Endothelial cell of umbilical vein (primary cell): ENCODE measurements around the gene CNTN5. TPM values are rescaled to one million over a fixed set of nuclear protein-coding genes. Genes with fewer than 3 reads are reported as not detected.

ENCODE experiments used
- BruUV-seq: library from RNA; stranded (reverse); fragments of 400-500 nt; replicated peaks from 2 replicates; lab custom pipeline; 2021; lab: Mats Ljungman, UMichigan
- CTCF ChIA-PET: fragments of 300-600, 350-600 bp; sonication (Branson Sonifier 250); formaldehyde crosslinking; loops from one replicate; lab custom pipeline; 2021; ENCODE audit warnings: antibody characterized with exemption, inconsistent platforms; lab: Charles Lee
- POLR2A ChIA-PET: fragments of 300-600, 350-600 bp; sonication (Branson Sonifier 250); formaldehyde crosslinking; loops from one replicate; lab custom pipeline; 2021; ENCODE audit warnings: antibody characterized with exemption, inconsistent platforms; lab: Charles Lee
- DNase-seq: peaks from one replicate; pipeline ENCODE4 v3.0.0-alpha.2; 2011; ENCODE audit warnings: low read depth, low spot score
- FAIRE-seq: peaks from 2 replicates; lab custom pipeline; 2011; peaks lifted over from hg19 to GRCh38; lab: Jason Lieb, UNC
- H2AFZ ChIP-seq: 2 replicates; pipeline ENCODE4 v1.6.0; 2012; ENCODE audit warnings: low read depth, low read length, control low read depth, inconsistent platforms
- H3K27ac ChIP-seq: 2 replicates; pipeline ENCODE4 v1.5.1; 2011; ENCODE audit warnings: low read depth, mild to moderate bottlenecking, control low read depth, low read length, moderate library complexity; ENCODE audit not compliant: insufficient read depth
- H3K27me3 ChIP-seq, 2 experiments: 2 replicates each; pipeline versions ENCODE4 v1.6.0 to v1.6.1; 2011; ENCODE audit warnings: low read length in 2 of 2, mixed read lengths in 1 of 2; ENCODE audit not compliant: control insufficient read depth in 2 of 2, insufficient read depth in 2 of 2
- H3K36me3 ChIP-seq, 2 experiments: 2 replicates in 1 of 2; 3 replicates in 1 of 2; pipeline ENCODE4 v1.5.1; 2011; ENCODE audit warnings: low read length in 2 of 2, mild to moderate bottlenecking in 1 of 2, moderate library complexity in 1 of 2; ENCODE audit not compliant: control insufficient read depth in 2 of 2, insufficient read depth in 2 of 2; ENCODE audit errors: extremely low read depth in 1 of 2
- H3K4me1 ChIP-seq: 3 replicates; pipeline ENCODE4 v1.5.1; 2011; ENCODE audit warnings: mild to moderate bottlenecking, low read length; ENCODE audit not compliant: control insufficient read depth, insufficient read depth; ENCODE audit errors: extremely low read depth
- H3K4me2 ChIP-seq: 2 replicates; pipeline ENCODE4 v1.6.1; 2011; ENCODE audit warnings: low read length, control low read depth, mixed read lengths; ENCODE audit not compliant: insufficient read depth
- H3K4me3 ChIP-seq, 3 experiments: fragments of 200-600 bp in 1 of 3; sonication (generic), shearing (Covaris generic) in 1 of 3; replicated peaks in 1 of 3; 2 replicates each; pipeline ENCODE4 v1.5.1; 2011 to 2016; ENCODE audit warnings: control low read depth in 3 of 3, low read length in 3 of 3, mild to moderate bottlenecking in 2 of 3, inconsistent platforms in 1 of 3, low read depth in 1 of 3, moderate library complexity in 1 of 3; ENCODE audit not compliant: insufficient read depth in 1 of 3
- H3K79me2 ChIP-seq: 2 replicates; pipeline ENCODE4 v1.6.0; 2012; ENCODE audit warnings: low read length, inconsistent platforms; ENCODE audit not compliant: control insufficient read depth, insufficient read depth
- H3K9ac ChIP-seq: replicated peaks from 2 replicates; pipeline ENCODE3; 2011; ENCODE audit warnings: low read length, control low read depth; ENCODE audit not compliant: insufficient read depth; ENCODE audit errors: extremely low read depth
- H3K9me1 ChIP-seq: replicated peaks from 3 replicates; pipeline ENCODE4 v1.6.0; 2011; ENCODE audit warnings: mild to moderate bottlenecking, low read length; ENCODE audit not compliant: control insufficient read depth, insufficient read depth; ENCODE audit errors: extremely low read depth
- H3K9me3 ChIP-seq: replicated peaks from 2 replicates; pipeline ENCODE4 v1.5.1; 2012; ENCODE audit warnings: low read length, inconsistent platforms; ENCODE audit not compliant: control insufficient read depth, insufficient read depth
- H4K20me1 ChIP-seq: replicated peaks from 2 replicates; pipeline ENCODE3; 2011; ENCODE audit warnings: mild to moderate bottlenecking, low read length; ENCODE audit not compliant: control insufficient read depth, insufficient read depth; ENCODE audit errors: extremely low read depth
- CTCF ChIP-seq, 2 donors: IDR thresholded peaks; 1 replicate in 1 of 2; 2 replicates in 1 of 2; pipeline ENCODE4 v1.5.1; 2011; ENCODE audit warnings: low read length in 2 of 2, mild to moderate bottlenecking in 2 of 2, moderate library complexity in 2 of 2, control low read depth in 1 of 2, inconsistent platforms in 1 of 2, low read depth in 1 of 2; ENCODE audit not compliant: insufficient read depth in 1 of 2; ENCODE audit errors: extremely low read depth in 1 of 2
- EZH2 ChIP-seq: IDR thresholded peaks from 2 replicates; pipeline ENCODE4 v1.6.1; 2012; ENCODE audit warnings: borderline replicate concordance, low read depth, mild to moderate bottlenecking, moderate library complexity, low read length, inconsistent platforms; ENCODE audit not compliant: severe bottlenecking
- FOS ChIP-seq: IDR thresholded peaks from 2 replicates; pipeline ENCODE4 v1.6.1; 2011; ENCODE audit warnings: mild to moderate bottlenecking, low read length, moderate library complexity, borderline replicate concordance; ENCODE audit not compliant: insufficient read depth
- GATA2 ChIP-seq: IDR thresholded peaks from 2 replicates; pipeline ENCODE4 v1.7.0; 2011; ENCODE audit warnings: low read depth, mild to moderate bottlenecking, moderate library complexity, mixed read lengths, low read length; ENCODE audit not compliant: insufficient read length, insufficient read depth
- JUN ChIP-seq: IDR thresholded peaks from 2 replicates; pipeline ENCODE4 v1.6.1; 2011; ENCODE audit warnings: borderline replicate concordance, low read depth; ENCODE audit not compliant: insufficient read length, insufficient read depth
- MAX ChIP-seq: IDR thresholded peaks from 2 replicates; pipeline ENCODE4 v1.6.1; 2011; ENCODE audit not compliant: insufficient read depth, insufficient read length
- MYC ChIP-seq: IDR thresholded peaks from one replicate; pipeline ENCODE4 v1.6.1; 2011; ENCODE audit warnings: mild to moderate bottlenecking, low read depth, low read length
- POLR2A ChIP-seq: IDR thresholded peaks from 2 replicates; pipeline ENCODE4 v1.6.1; 2012; ENCODE audit warnings: low read depth, mild to moderate bottlenecking, control low read depth, low read length
- POLR2AphosphoS5 ChIP-seq: IDR thresholded peaks from 2 replicates; pipeline ENCODE4 v1.6.1; 2012; ENCODE audit warnings: low read depth, mild to moderate bottlenecking, control low read depth, low read length, moderate library complexity; ENCODE audit not compliant: insufficient read depth
- dilution Hi-C: fragments of 300-500 bp; cut with MboI; formaldehyde crosslinking; loops from one replicate; pipeline ENCODE4 v1.15.0; 2019; ENCODE audit warnings: low sequenced_read_pairs; ENCODE audit not compliant: extremely low pct_ligation_motif_present
- intact Hi-C: fragments of 100-400 bp; cut with micrococcal nuclease; formaldehyde crosslinking; loops from one replicate; pipeline ENCODE4 v1.10.0; 2022
- polyA plus RNA-seq, 4 experiments: library from polyadenylated mRNA; depleted of rRNA in 3 of 4; stranded (reverse) in 3 of 4; unstranded in 1 of 4; fragments of >200 nt; gene quantifications; 2 replicates each; pipeline versions ENCODE4 v1.2.1 to v1.2.3, GENCODE V29; 2011 to 2012; ENCODE audit warnings: missing spikeins in 1 of 4
- total RNA-seq: library from RNA; stranded (reverse); gene quantifications from 2 replicates; pipeline ENCODE4 v1.2.3, GENCODE V29; 2021

Gene CNTN5
- total and polyA plus RNA-seq, 2 donors (not counting 3 experiments of a cell fraction or from before 2014, with no cell fraction given): not detected

DNA sequence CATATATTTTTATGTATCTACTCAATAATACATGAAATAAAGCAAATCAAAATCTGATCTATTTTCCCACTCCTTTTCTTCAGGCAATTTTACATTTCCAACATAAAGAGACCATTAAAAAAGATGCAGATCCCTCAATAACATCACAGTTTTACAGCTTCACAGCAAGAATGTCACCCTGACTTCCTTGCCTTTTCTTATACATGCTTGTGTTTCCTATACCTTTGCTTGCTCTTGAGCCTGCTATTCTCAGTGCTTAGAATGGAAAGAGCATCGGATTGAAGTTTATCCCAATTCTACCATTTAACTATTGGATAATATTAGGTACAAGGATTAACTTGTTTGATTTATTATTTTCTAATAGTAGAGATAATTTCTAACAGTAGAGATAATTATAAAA lies 176.7 kb downstream of the CNTN5 start:
- H3K27ac ChIP-seq: no peak overlapping the region
- ChIA-PET CTCF (interaction anchor here (0.8 kb wide), 1 partner anchor 430 kb away, joined by 3 read pairs; no protein-coding TSS in a partner anchor), POLR2A (no interaction called here)
- no peak for TF ChIP-seq CTCF (IDR thresholded peaks at IDR 0.05; ENCODE audit: extremely low read depth in 1 of 2, insufficient read depth in 1 of 2, low read depth in 1 of 2, low read length in 2 of 2)
- no peak for TF ChIP-seq POLR2AphosphoS5
- TF ChIP-seq MYC: no peak
- no peak for TF ChIP-seq JUN
- TF ChIP-seq POLR2A: no peak
- TF ChIP-seq EZH2: no peak
- TF ChIP-seq FOS: no peak
- no peak for TF ChIP-seq GATA2
- TF ChIP-seq MAX: no peak
- no peak overlapping the region for H3K4me2 ChIP-seq
- intact Hi-C loops (no loop called here), dilution Hi-C loops (no loop called here)
- H2AFZ ChIP-seq: no peak overlapping the region
- no peaks in the 10 kb centered on the region for H4K20me1 ChIP-seq
- no peak for FAIRE-seq
- DNase-seq: no peak
- BruUV-seq: no TSS peak
- H3K4me3 ChIP-seq: no peak overlapping the region
- H3K4me1 ChIP-seq: no peaks in the 10 kb centered on the region
- H3K9me3 ChIP-seq: no peaks in the 10 kb centered on the region
- no peaks in the 10 kb centered on the region for H3K79me2 ChIP-seq
- no peak overlapping the region for H3K9ac ChIP-seq
- H3K36me3 ChIP-seq: no peaks in the 10 kb centered on the region
- no peaks in the 10 kb centered on the region for H3K9me1 ChIP-seq
- H3K27me3 ChIP-seq: no peaks in the 10 kb centered on the region
